GM12872 (cell line): ENCODE measurements around the gene PLEKHG3.

Experiments
- TF ChIP-seq, protein P1 (sequence below): IDR thresholded peaks from 3 replicates; pipeline ENCODE4 v1.5.1; 2011; ENCODE audit warnings: low read depth, mild to moderate bottlenecking, low read length, moderate library complexity; ENCODE audit not compliant: insufficient read depth

Gene PLEKHG3

GRCh38 chr14:64777461-64777860 is 73.2 kb downstream of the PLEKHG3 start:
- TF ChIP-seq, protein P1, sequence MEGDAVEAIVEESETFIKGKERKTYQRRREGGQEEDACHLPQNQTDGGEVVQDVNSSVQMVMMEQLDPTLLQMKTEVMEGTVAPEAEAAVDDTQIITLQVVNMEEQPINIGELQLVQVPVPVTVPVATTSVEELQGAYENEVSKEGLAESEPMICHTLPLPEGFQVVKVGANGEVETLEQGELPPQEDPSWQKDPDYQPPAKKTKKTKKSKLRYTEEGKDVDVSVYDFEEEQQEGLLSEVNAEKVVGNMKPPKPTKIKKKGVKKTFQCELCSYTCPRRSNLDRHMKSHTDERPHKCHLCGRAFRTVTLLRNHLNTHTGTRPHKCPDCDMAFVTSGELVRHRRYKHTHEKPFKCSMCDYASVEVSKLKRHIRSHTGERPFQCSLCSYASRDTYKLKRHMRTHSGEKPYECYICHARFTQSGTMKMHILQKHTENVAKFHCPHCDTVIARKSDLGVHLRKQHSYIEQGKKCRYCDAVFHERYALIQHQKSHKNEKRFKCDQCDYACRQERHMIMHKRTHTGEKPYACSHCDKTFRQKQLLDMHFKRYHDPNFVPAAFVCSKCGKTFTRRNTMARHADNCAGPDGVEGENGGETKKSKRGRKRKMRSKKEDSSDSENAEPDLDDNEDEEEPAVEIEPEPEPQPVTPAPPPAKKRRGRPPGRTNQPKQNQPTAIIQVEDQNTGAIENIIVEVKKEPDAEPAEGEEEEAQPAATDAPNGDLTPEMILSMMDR = no peak

- TF ChIP-seq, protein P1 = no peak
These were observed 74.0 kb downstream of the PLEKHG3 start for GRCh38 chr14:64778104-64778754.

- TF ChIP-seq, protein P1 = no peak
These were observed 75.2 kb downstream of the PLEKHG3 start for GRCh38 chr14:64779472-64779871.

DNA sequence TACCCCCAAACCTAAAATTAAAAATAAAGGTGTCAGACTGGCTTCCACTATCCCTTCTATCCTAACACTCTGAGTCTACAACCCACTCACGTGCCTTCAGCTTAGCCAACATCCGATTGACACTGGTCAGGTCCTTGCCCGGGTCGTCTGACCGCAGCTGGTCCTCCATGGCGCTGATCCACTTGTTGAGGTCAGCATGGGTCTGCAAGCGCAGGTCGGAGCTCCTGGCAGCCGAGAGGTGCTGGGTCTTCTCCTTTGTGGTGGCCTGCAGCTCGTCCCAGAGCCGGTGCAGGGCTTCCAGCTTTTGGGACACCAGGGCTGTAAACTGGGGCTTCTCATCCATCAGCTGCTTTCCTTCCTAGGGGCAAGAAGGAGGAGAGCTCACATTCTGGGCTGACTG is 78.0 kb downstream of the PLEKHG3 start:
- TF ChIP-seq, protein P1 = no peak

DNA sequence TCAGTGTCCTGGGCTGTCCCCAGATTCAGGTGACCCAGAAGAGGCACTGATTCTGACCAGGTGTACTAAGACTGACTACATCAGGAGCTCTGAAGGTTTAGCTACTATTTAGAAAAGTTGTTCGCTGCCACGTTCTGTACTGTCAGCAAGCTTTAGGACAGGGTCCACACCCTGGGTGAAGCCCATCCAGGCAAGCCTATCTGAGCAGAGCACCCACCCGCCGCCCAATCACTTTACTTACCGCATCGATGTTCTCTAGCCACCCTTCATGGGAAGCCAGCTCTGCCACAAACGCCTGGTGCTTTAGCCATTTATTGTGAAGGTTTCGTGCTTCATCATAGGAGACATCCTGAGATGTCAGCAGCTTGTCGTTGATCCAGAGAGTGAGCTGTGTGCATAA is 79.8 kb downstream of the PLEKHG3 start:
- TF ChIP-seq, protein P1 = no peak

DNA sequence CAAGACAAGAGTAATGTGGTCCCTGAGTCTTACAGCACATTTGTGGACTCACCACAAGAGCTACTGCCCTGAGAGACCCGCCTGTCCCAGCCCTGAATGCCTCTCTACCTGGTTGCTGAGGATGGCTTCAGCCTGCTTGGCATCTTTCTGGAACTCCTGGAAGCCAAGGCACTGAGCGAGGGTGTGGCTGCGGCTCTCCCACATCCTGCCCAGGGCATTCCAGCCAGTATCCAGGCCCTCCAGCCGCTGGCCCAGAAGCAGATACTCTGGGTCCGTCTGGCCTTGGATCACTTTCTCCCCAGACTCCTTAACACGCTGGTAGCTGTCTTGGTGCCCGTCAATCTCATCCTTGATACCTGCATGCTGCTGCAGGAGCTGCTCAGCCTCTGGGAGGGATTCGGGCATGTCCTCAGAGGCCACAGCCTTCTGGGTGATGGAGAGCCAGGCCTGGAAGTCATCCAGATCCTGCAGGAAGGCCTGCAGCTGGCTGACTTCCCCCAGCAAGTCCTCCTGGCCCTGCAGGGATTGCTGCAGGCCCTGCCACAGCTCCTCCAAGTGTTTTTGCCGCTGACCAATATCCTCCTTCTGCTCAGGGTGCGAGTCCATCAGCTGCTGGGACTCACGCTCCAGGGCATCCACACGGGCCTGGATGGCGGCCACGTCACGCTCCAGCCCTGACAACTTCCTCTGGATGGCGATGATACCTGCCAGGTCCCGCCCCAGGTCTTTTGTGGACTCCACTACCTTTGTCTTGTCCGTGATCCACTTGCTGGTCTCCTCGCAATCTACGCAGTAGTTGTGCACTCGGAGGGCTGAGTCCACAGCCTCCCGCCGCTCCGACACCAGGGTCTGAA is 82.3 kb downstream of the PLEKHG3 start:
- TF ChIP-seq, protein P1 = no peak

- TF ChIP-seq, protein P1 = no peak
These were observed 83.4 kb downstream of the PLEKHG3 start for GRCh38 chr14:64787619-64788018.
